Measurements from ENCODE around the gene PDE3A. TPM values are rescaled to one million over a fixed set of nuclear protein-coding genes. Genes with fewer than 3 reads are reported as not detected.

PDE3A gene
- total RNA-seq, 1 experiment from 2014 or later = 0.36 TPM

DNA sequence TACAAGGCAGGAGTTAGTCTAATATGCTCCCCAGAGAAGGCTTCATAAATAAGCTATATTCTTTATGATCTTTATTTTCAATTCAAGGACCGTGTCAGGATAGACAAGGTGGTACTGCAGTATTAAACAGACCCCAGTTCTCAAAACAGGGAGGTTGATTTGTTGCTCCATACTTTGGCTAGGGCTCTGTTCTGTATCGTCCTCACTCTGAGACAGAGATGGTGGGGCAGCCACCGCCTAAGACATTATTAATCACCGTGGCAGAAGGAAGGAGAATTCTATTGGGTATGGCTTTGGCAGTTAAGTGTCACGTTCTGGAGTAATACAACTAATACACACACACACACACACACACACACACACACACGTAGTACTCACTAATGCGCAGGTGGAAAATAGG, 209.8 kb downstream of the PDE3A start:
- Mint-ChIP-seq H3K4me3 (ENCODE audit: unreplicated experiment) (no peak overlapping the region), H3K27ac (ENCODE audit: unreplicated experiment) (no peak overlapping the region), H3K36me3 (ENCODE audit: insufficient read depth, unreplicated experiment) (no peaks in the 10 kb centered on the region), H3K4me1 (ENCODE audit: low read depth, unreplicated experiment) (no peaks in the 10 kb centered on the region), H3K9me3 (ENCODE audit: unreplicated experiment) (no peaks in the 10 kb centered on the region), H3K27me3 (ENCODE audit: insufficient read depth, unreplicated experiment) (peaks cover 6% of the 10 kb centered on the region)
- no peaks in the 10 kb centered on the region for H3K36me3 ChIP-seq (ENCODE audit: control insufficient read depth, insufficient read depth, low read length)
- no peak overlapping the region for H3K4me3 ChIP-seq (ENCODE audit: low read depth, low read length)
- H3K9me3 ChIP-seq = no peaks in the 10 kb centered on the region
- DNase-seq = no peak
- intact Hi-C loops (cut with micrococcal nuclease; ENCODE audit: unreplicated experiment) = no loop called here
- CTCF ChIA-PET = no interaction called here
- no TSS peak for BruUV-seq (replicated peaks)
- TF ChIP-seq, protein P1, sequence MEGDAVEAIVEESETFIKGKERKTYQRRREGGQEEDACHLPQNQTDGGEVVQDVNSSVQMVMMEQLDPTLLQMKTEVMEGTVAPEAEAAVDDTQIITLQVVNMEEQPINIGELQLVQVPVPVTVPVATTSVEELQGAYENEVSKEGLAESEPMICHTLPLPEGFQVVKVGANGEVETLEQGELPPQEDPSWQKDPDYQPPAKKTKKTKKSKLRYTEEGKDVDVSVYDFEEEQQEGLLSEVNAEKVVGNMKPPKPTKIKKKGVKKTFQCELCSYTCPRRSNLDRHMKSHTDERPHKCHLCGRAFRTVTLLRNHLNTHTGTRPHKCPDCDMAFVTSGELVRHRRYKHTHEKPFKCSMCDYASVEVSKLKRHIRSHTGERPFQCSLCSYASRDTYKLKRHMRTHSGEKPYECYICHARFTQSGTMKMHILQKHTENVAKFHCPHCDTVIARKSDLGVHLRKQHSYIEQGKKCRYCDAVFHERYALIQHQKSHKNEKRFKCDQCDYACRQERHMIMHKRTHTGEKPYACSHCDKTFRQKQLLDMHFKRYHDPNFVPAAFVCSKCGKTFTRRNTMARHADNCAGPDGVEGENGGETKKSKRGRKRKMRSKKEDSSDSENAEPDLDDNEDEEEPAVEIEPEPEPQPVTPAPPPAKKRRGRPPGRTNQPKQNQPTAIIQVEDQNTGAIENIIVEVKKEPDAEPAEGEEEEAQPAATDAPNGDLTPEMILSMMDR (IDR thresholded peaks at IDR 0.05; ENCODE audit: insufficient read depth in 1 of 2, low read depth in 1 of 2, low read length in 1 of 2, severe bottlenecking in 1 of 2, unreplicated experiment in 1 of 2) = no peak
- no peaks in the 10 kb centered on the region for H3K4me1 ChIP-seq
- no peaks in the 10 kb centered on the region for H3K27me3 ChIP-seq (replicated peaks; ENCODE audit: control insufficient read depth, insufficient read depth, low read length)
- POLR2A ChIA-PET = no interaction called here

DNA sequence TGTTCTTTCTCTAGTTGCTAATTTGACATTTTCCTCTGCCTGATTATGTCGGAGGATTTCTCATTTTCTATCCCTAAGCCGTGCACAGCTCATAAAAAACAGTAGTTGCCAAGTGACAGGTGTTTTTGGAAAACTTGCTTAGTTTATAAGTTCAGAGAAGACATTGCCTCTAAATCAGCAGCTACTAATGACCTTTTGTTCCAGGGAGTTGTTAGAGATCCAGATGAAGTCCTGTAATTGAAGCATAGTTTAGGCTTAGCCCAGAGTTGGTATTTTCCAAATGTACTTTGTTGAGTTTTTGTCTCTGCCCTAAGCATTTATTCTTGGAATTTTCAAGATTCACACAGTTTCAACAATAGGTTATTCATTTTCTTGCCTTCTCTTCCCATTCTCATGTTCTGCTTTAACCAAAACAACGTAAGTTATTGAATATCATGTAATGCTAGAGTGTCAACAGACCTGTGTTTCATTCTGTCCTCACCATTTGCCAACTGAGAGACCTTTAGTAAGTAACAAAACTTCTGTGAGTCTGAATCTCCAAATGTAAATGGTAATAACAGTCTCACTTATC, 216.8 kb downstream of the PDE3A start:
- H3K36me3 ChIP-seq (ENCODE audit: control insufficient read depth, insufficient read depth, low read length) = no peaks in the 10 kb centered on the region
- DNase-seq = no peak
- no peaks in the 10 kb centered on the region for H3K27me3 ChIP-seq (replicated peaks; ENCODE audit: control insufficient read depth, insufficient read depth, low read length)
- intact Hi-C loops (cut with micrococcal nuclease; ENCODE audit: unreplicated experiment) = no loop called here
- POLR2A ChIA-PET = no interaction called here
- H3K4me1 ChIP-seq = no peaks in the 10 kb centered on the region
- H3K36me3 Mint-ChIP-seq (ENCODE audit: insufficient read depth, unreplicated experiment) = no peaks in the 10 kb centered on the region
- no peaks in the 10 kb centered on the region for H3K4me1 Mint-ChIP-seq (ENCODE audit: low read depth, unreplicated experiment)
- H3K9me3 ChIP-seq = no peaks in the 10 kb centered on the region
- no peak overlapping the region for H3K4me3 ChIP-seq (ENCODE audit: low read depth, low read length)
- no TSS peak for BruUV-seq (replicated peaks)
- CTCF ChIA-PET = no interaction called here
- TF ChIP-seq, protein P1 (IDR thresholded peaks at IDR 0.05; ENCODE audit: insufficient read depth in 1 of 2, low read depth in 1 of 2, low read length in 1 of 2, severe bottlenecking in 1 of 2, unreplicated experiment in 1 of 2) = no peak
- no peaks in the 10 kb centered on the region for H3K27me3 Mint-ChIP-seq (ENCODE audit: insufficient read depth, unreplicated experiment)
- H3K27ac Mint-ChIP-seq (ENCODE audit: unreplicated experiment) = no peak overlapping the region
- H3K4me3 Mint-ChIP-seq (ENCODE audit: unreplicated experiment) = no peak overlapping the region
- H3K9me3 Mint-ChIP-seq (ENCODE audit: unreplicated experiment) = no peaks in the 10 kb centered on the region

DNA sequence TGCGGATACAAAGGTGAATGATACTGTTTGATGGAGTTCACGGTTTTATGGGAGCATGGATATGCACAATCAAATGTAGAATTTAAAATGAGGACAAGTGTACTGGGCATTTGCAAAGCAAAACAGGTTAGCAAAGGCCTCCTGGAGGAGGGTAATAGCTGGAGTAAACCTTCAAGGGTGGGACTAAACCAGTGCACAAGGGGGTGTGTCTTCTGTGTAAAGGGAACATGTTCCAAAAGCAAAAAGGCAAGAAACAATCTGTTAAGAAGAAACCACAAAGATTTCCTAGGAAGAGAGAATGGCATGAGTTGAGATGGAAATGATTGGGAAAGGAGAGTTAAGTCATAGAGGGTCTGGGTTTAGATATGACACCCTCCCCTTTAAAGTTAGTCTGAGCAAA, 217.6 kb downstream of the PDE3A start:
- Histone ChIP-seq H3K4me1 (no peaks in the 10 kb centered on the region), H3K36me3 (ENCODE audit: control insufficient read depth, insufficient read depth, low read length) (no peaks in the 10 kb centered on the region), H3K9me3 (no peaks in the 10 kb centered on the region), H3K27me3 (replicated peaks; ENCODE audit: control insufficient read depth, insufficient read depth, low read length) (no peaks in the 10 kb centered on the region), H3K4me3 (ENCODE audit: low read depth, low read length) (no peak overlapping the region)
- H3K4me1 Mint-ChIP-seq (ENCODE audit: low read depth, unreplicated experiment) = no peaks in the 10 kb centered on the region
- TF ChIP-seq, protein P1 (IDR thresholded peaks at IDR 0.05; ENCODE audit: insufficient read depth in 1 of 2, low read depth in 1 of 2, low read length in 1 of 2, severe bottlenecking in 1 of 2, unreplicated experiment in 1 of 2) = no peak
- no peaks in the 10 kb centered on the region for H3K36me3 Mint-ChIP-seq (ENCODE audit: insufficient read depth, unreplicated experiment)
- intact Hi-C loops (cut with micrococcal nuclease; ENCODE audit: unreplicated experiment) = no loop called here
- no peak for DNase-seq
- H3K27ac Mint-ChIP-seq (ENCODE audit: unreplicated experiment) = no peak overlapping the region
- ChIA-PET CTCF (no interaction called here), POLR2A (no interaction called here)
- H3K9me3 Mint-ChIP-seq (ENCODE audit: unreplicated experiment) = no peaks in the 10 kb centered on the region
- H3K4me3 Mint-ChIP-seq (ENCODE audit: unreplicated experiment) = no peak overlapping the region
- BruUV-seq (replicated peaks) = no TSS peak
- no peaks in the 10 kb centered on the region for H3K27me3 Mint-ChIP-seq (ENCODE audit: insufficient read depth, unreplicated experiment)
